DND-41 (cell line): ENCODE data around the gene DRC1.

Source experiments
- ATAC-seq: fragments of 200-7000 bp; cut with Tn5 transposase; 3 replicates; pipeline ENCODE4 v1.9.1; 2021; ENCODE audit warnings: low read depth; ENCODE audit not compliant: insufficient read depth
- DNase-seq: peaks from one replicate; pipeline ENCODE4 v3.0.0-alpha.2; 2020
- H2AFZ ChIP-seq: 2 replicates; pipeline ENCODE4 v1.6.0; 2012; ENCODE audit warnings: low read depth, low read length
- H3K27ac ChIP-seq: 2 replicates; pipeline ENCODE4 v1.5.1; 2012; ENCODE audit warnings: low read length, inconsistent platforms
- H3K27me3 ChIP-seq: fragments of 200-600 bp; sonication (generic); 2 replicates; pipeline ENCODE4 v1.6.0; 2012; ENCODE audit warnings: low read length, mild to moderate bottlenecking, inconsistent platforms; ENCODE audit not compliant: insufficient read depth, poor library complexity
- H3K36me3 ChIP-seq: 2 replicates; pipeline ENCODE4 v1.5.1; 2012; ENCODE audit warnings: low read length, inconsistent platforms; ENCODE audit not compliant: insufficient read depth
- H3K4me1 ChIP-seq: 2 replicates; pipeline ENCODE4 v1.5.1; 2012; ENCODE audit warnings: mild to moderate bottlenecking, low read length; ENCODE audit not compliant: insufficient read depth
- H3K4me2 ChIP-seq: 2 replicates; pipeline ENCODE4 v1.6.0; 2012; ENCODE audit warnings: mild to moderate bottlenecking, moderate library complexity, low read length, inconsistent platforms; ENCODE audit not compliant: insufficient read depth
- H3K4me3 ChIP-seq, 2 experiments: fragments of 200-600 bp in 1 of 2; shearing (Covaris generic) in 1 of 2; 2 replicates each; pipeline ENCODE4 v1.5.1; 2012 to 2016; ENCODE audit warnings: inconsistent platforms in 2 of 2, low read length in 2 of 2, mild to moderate bottlenecking in 2 of 2, low read depth in 1 of 2, moderate library complexity in 1 of 2
- H3K79me2 ChIP-seq: 2 replicates; pipeline ENCODE4 v1.6.0; 2012; ENCODE audit warnings: low read length, inconsistent platforms; ENCODE audit not compliant: insufficient read depth
- H3K9ac ChIP-seq: 2 replicates; pipeline ENCODE4 v1.6.0; 2012; ENCODE audit warnings: low read depth, mild to moderate bottlenecking, inconsistent platforms, low read length, moderate library complexity
- H3K9me3 ChIP-seq: 2 replicates; pipeline ENCODE4 v1.5.1; 2012; ENCODE audit warnings: low read length, moderate library complexity, mild to moderate bottlenecking, inconsistent platforms; ENCODE audit not compliant: insufficient read depth, severe bottlenecking
- H4K20me1 ChIP-seq: 2 replicates; pipeline ENCODE4 v1.6.0; 2012; ENCODE audit warnings: low read length; ENCODE audit not compliant: insufficient read depth
- CTCF ChIP-seq: IDR thresholded peaks from 2 replicates; pipeline ENCODE4 v1.5.1; 2012; ENCODE audit warnings: borderline replicate concordance, low read length, moderate library complexity, mild to moderate bottlenecking; ENCODE audit not compliant: poor library complexity, severe bottlenecking; ENCODE audit errors: extremely low read depth
- EZH2 ChIP-seq: IDR thresholded peaks from 3 replicates; pipeline ENCODE4 v1.6.1; 2012; ENCODE audit warnings: borderline replicate concordance, low read depth, mild to moderate bottlenecking, moderate library complexity, low read length, inconsistent platforms; ENCODE audit not compliant: severe bottlenecking

The DRC1 gene

DNA sequence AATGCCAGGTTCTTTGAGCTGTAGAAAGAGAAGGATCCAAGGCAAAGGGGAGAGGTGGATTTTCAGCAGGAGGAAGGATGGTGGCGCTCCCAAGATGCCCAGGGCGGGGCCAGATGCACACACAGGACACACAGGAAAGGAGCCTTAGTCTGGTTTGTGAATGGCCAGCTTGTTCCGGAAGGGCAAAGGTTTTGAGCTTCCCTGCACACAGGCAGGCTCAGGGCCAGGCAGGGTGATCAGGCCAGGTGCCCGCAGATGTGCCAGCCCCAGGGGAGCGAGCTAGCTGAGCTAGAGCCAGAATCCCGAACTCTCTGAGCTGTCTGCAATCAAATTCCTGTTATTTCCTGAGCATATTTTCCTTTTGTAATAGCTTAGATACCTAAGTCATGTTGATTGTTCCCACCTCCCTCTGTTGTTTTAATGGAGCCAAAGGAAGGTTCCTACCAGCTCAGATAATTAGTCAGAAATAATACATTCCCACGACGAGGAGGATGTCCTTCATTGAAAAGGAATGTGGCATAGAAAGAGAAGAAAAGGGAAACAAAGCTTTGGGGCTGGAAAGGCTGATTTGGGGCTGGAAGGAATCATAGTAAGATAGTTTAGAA, 89.9 kb downstream of the DRC1 start:
- no peak overlapping the region for H3K27ac ChIP-seq
- H3K4me1 ChIP-seq: no peaks in the 10 kb centered on the region
- no peak overlapping the region for H3K9ac ChIP-seq
- no peak for ATAC-seq
- no peaks in the 10 kb centered on the region for H3K79me2 ChIP-seq
- no peaks in the 10 kb centered on the region for H4K20me1 ChIP-seq
- no peak overlapping the region for H2AFZ ChIP-seq
- H3K27me3 ChIP-seq: no peaks in the 10 kb centered on the region
- DNase-seq: no peak
- H3K9me3 ChIP-seq: no peaks in the 10 kb centered on the region
- no peak overlapping the region for H3K4me2 ChIP-seq
- no peaks in the 10 kb centered on the region for H3K36me3 ChIP-seq
- TF ChIP-seq EZH2: no peak
- no peak for TF ChIP-seq CTCF
- no peak overlapping the region for H3K4me3 ChIP-seq

DNA sequence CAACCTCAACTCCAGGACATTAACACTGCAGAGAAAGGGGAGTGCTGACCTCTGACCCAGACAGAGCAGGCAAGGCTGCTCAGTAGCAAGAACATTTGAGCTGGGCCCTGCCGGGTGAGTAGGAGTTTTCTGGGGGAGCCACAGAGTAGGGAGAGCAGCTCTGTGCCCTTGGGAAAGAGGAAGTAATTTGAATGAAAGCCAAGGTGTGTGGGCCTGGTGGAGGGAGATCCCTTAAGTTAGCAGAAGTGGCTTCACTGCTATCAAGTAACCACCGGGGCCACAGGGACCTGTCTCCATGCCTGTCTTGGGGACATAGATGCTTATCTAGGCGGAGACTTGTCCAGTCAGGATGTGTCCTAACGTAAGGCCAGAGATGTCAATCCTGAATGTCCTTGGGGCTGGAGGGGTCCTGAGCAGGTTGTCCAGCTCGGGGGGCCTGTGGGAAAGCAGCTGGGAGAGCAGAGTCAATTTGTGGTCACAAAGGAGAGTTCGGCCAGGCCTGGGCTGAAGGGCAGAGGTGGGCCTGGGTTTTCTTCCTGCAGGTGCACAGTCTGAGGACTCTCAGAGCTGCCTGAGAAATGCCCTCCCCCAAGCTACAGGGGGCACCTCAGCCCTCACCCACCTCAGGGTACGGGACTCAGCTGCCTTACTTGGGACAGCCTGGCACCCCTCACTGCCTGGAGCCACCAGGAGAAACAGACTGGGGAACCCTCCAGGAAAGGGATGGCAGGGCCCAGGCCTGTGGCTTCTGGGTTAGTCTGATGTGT, 91.2 kb downstream of the DRC1 start:
- Histone ChIP-seq H3K27ac (no peak overlapping the region), H3K9ac (no peak overlapping the region)
- no peak for TF ChIP-seq CTCF
- no peak for TF ChIP-seq EZH2

DNA sequence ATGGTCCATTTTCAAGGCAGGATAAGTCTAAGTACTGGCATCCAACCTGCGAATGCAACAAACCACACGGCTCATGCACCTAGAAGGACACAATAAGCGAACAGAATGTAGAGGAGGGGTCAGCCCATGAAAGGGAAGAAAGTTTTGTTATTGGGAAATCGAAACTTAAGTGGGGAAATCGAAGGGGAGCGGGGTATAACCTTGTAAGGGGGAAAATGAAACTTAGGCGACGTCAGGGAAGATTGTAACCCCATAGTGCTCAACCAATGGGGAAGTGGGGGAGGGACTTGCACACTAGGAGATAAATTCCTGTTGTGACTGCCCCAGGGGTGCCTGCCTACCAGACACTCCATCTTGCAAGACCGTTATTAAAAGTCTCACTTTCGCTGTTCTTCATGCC, 91.8 kb downstream of the DRC1 start:
- Histone ChIP-seq H3K36me3 (no peaks in the 10 kb centered on the region), H4K20me1 (no peaks in the 10 kb centered on the region), H3K4me1 (no peaks in the 10 kb centered on the region), H3K9ac (no peak overlapping the region), H3K27ac (no peak overlapping the region), H3K79me2 (no peaks in the 10 kb centered on the region), H3K4me3 (no peak overlapping the region), H3K4me2 (no peak overlapping the region), H2AFZ (no peak overlapping the region), H3K27me3 (peaks cover under 1% of the 10 kb centered on the region), H3K9me3 (no peaks in the 10 kb centered on the region)
- TF ChIP-seq CTCF (no peak), EZH2 (no peak)
- ATAC-seq (no peak), DNase-seq (no peak)

More for the DNA sequence above, 91.2 kb downstream of the DRC1 start:
- Histone ChIP-seq H2AFZ (no peak overlapping the region), H3K4me3 (no peak overlapping the region), H3K4me1 (no peaks in the 10 kb centered on the region), H4K20me1 (no peaks in the 10 kb centered on the region), H3K27me3 (no peaks in the 10 kb centered on the region), H3K9me3 (no peaks in the 10 kb centered on the region), H3K4me2 (no peak overlapping the region), H3K36me3 (no peaks in the 10 kb centered on the region), H3K79me2 (no peaks in the 10 kb centered on the region)
- ATAC-seq (no peak), DNase-seq (no peak)
